ENCODE measurements around the gene TGFA. TPM values are rescaled to one million over a fixed set of nuclear protein-coding genes. Genes with fewer than 3 reads are reported as not detected.
"Not testable (repeated sequence)": the region's sequence is repeated elsewhere in the genome, so short reads cannot be mapped to it uniquely, and the experiment has no call there.

Gene TGFA
- total RNA-seq, 5 donors from 2014 or later (not counting 1 experiment from before 2014, with no cell fraction given): 1.2 to 8.3 (median 4.5) TPM

DNA sequence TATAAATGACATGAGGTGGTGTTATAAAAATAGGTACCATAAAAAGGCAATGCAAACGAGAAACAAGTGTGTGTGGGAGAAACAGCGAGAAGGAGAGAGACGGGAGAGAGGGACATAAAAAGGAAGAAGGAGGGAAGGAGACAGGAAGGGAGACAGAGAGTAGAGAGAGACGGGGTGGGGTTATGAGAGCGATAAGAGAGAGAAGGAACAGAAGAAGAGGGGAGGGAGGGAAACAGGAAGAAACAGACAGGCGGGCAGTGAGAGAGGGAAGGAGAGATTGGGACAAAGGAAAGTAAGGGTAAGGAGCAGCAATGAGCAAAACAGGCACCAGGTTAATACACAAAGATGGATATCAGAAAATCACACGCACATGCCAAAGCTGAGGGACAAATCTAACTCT lies 83.7 kb downstream of the TGFA start:
- peaks cover 42 to 64% (median 42%) of the 10 kb centered on the region in 3 donors for H3K4me1 Mint-ChIP-seq
- no peak overlapping the region for H3K27ac Mint-ChIP-seq
- H3K27me3 ChIP-seq (replicated peaks in 1 of 2; ENCODE audit: control insufficient read depth in 2 of 2, extremely low read depth in 1 of 2, insufficient read depth in 2 of 2, low read length in 1 of 2): no peaks in the 10 kb centered on the region
- H3K4me3 Mint-ChIP-seq: no peak overlapping the region
- POLR2A ChIA-PET: no interaction called here
- DNase-seq (no peak), ATAC-seq (replicated peaks in 1 of 4) (no peak)
- 73% methylated on average over 6 of the region's 7 CpGs for WGBS (ENCODE audit: insufficient coverage)
- no peaks in the 10 kb centered on the region for H3K36me3 ChIP-seq (ENCODE audit: control insufficient read depth in 2 of 2, extremely low read depth in 1 of 2, insufficient read depth in 1 of 2, low read length in 1 of 2)
- peaks cover 10 to 51% of the 10 kb centered on the region in 2 experiments for H3K4me1 ChIP-seq (ENCODE audit: control insufficient read depth in 1 of 2, extremely low read depth in 1 of 2, insufficient read depth in 2 of 2, low read length in 2 of 2)
- H3K9me3 ChIP-seq: no peaks in the 10 kb centered on the region
- no peak overlapping the region for H3K27ac ChIP-seq (ENCODE audit: low read length)
- H3K27me3 Mint-ChIP-seq: no peaks in the 10 kb centered on the region
- CTCF ChIA-PET: interaction anchor here in 1 of 2 donors (0.5 kb wide), 1 partner anchor 130 kb away, joined by 4 read pairs; no protein-coding TSS in a partner anchor
- no peak overlapping the region for H3K4me3 ChIP-seq (ENCODE audit: control insufficient read depth in 1 of 2, extremely low read depth in 1 of 2, low read length in 1 of 2)
- H3K9me3 Mint-ChIP-seq: no peaks in the 10 kb centered on the region
- peaks cover 2% of the 10 kb centered on the region for H3K36me3 Mint-ChIP-seq

DNA sequence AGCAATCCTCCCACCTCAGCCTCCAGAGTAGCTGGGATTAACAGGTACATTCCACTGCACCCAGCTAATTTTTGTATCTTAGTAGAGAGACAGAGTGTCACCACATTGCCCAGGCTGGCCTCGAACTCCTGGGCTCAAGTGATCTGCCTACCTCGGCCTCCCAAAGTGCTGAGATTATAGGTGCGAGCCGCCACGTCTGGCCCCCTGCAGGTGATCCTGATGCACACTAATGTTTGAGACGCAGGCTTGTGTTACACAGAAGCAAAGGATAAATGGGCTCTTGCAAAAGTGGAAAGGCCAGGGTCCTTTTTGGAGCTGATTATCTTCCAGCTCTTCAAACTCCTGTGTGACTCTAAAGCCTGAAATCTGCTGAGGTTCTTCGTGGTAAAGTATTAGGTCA lies 84.2 kb downstream of the TGFA start:
- ATAC-seq (replicated peaks in 1 of 4) (no peak), DNase-seq (no peak)
- Histone ChIP-seq H3K27me3 (replicated peaks in 1 of 2; ENCODE audit: control insufficient read depth in 2 of 2, extremely low read depth in 1 of 2, insufficient read depth in 2 of 2, low read length in 1 of 2) (no peaks in the 10 kb centered on the region), H3K27ac (ENCODE audit: low read length) (no peak overlapping the region), H3K9me3 (no peaks in the 10 kb centered on the region), H3K4me3 (ENCODE audit: control insufficient read depth in 1 of 2, extremely low read depth in 1 of 2, low read length in 1 of 2) (no peak overlapping the region), H3K4me1 (ENCODE audit: control insufficient read depth in 1 of 2, extremely low read depth in 1 of 2, insufficient read depth in 2 of 2, low read length in 2 of 2) (peaks cover 5 to 46% of the 10 kb centered on the region in 2 experiments), H3K36me3 (ENCODE audit: control insufficient read depth in 2 of 2, extremely low read depth in 1 of 2, insufficient read depth in 1 of 2, low read length in 1 of 2) (no peaks in the 10 kb centered on the region)
- CTCF ChIA-PET: no interaction called here
- Mint-ChIP-seq H3K4me3 (no peak overlapping the region), H3K27me3 (no peaks in the 10 kb centered on the region), H3K36me3 (peaks cover 6% of the 10 kb centered on the region), H3K27ac (no peak overlapping the region), H3K4me1 (peaks cover 37 to 58% (median 37%) of the 10 kb centered on the region in 3 donors), H3K9me3 (no peaks in the 10 kb centered on the region)
- POLR2A ChIA-PET: no interaction called here
- WGBS (ENCODE audit: insufficient coverage): 97% methylated on average over 6 of the region's 7 CpGs

DNA sequence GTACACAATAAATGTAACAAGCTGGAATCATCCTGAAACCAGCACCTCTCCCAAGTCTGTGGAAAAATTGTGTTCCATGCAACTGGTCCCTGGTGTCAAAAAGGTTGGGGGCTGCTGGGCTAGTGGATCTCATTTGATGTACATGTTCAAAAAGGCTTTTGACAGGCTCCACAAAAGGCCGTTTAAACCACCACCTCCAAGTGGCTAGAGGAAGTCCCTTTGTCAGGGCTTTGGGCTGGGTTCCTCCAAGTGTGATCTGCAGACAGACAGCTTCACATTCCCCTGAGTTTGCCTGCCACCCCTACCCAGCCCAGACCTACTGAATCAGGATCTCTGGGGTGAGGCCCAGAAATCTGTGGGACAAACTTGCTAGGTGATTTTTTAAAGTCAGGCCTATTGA lies 84.7 kb downstream of the TGFA start:
- DNase-seq (no peak), ATAC-seq (replicated peaks in 1 of 4) (no peak)
- no peak overlapping the region for H3K27ac ChIP-seq (ENCODE audit: low read length)
- H3K27me3 ChIP-seq (replicated peaks in 1 of 2; ENCODE audit: control insufficient read depth in 2 of 2, extremely low read depth in 1 of 2, insufficient read depth in 2 of 2, low read length in 1 of 2): no peaks in the 10 kb centered on the region
- H3K9me3 Mint-ChIP-seq: no peaks in the 10 kb centered on the region
- no peaks in the 10 kb centered on the region for H3K27me3 Mint-ChIP-seq
- 33% methylated on average over 1 of the region's 1 CpG for whole genome bisulfite sequencing (ENCODE audit: insufficient coverage)
- peaks cover 32 to 53% (median 32%) of the 10 kb centered on the region in 3 donors for H3K4me1 Mint-ChIP-seq
- no peak overlapping the region for H3K4me3 ChIP-seq (ENCODE audit: control insufficient read depth in 1 of 2, extremely low read depth in 1 of 2, low read length in 1 of 2)
- peaks cover 5 to 40% of the 10 kb centered on the region in 2 experiments for H3K4me1 ChIP-seq (ENCODE audit: control insufficient read depth in 1 of 2, extremely low read depth in 1 of 2, insufficient read depth in 2 of 2, low read length in 2 of 2)
- peaks cover 6% of the 10 kb centered on the region for H3K36me3 Mint-ChIP-seq
- H3K9me3 ChIP-seq: no peaks in the 10 kb centered on the region
- POLR2A ChIA-PET: no interaction called here
- no peaks in the 10 kb centered on the region for H3K36me3 ChIP-seq (ENCODE audit: control insufficient read depth in 2 of 2, extremely low read depth in 1 of 2, insufficient read depth in 1 of 2, low read length in 1 of 2)
- H3K27ac Mint-ChIP-seq: no peak overlapping the region
- H3K4me3 Mint-ChIP-seq: no peak overlapping the region
- CTCF ChIA-PET: no interaction called here

DNA sequence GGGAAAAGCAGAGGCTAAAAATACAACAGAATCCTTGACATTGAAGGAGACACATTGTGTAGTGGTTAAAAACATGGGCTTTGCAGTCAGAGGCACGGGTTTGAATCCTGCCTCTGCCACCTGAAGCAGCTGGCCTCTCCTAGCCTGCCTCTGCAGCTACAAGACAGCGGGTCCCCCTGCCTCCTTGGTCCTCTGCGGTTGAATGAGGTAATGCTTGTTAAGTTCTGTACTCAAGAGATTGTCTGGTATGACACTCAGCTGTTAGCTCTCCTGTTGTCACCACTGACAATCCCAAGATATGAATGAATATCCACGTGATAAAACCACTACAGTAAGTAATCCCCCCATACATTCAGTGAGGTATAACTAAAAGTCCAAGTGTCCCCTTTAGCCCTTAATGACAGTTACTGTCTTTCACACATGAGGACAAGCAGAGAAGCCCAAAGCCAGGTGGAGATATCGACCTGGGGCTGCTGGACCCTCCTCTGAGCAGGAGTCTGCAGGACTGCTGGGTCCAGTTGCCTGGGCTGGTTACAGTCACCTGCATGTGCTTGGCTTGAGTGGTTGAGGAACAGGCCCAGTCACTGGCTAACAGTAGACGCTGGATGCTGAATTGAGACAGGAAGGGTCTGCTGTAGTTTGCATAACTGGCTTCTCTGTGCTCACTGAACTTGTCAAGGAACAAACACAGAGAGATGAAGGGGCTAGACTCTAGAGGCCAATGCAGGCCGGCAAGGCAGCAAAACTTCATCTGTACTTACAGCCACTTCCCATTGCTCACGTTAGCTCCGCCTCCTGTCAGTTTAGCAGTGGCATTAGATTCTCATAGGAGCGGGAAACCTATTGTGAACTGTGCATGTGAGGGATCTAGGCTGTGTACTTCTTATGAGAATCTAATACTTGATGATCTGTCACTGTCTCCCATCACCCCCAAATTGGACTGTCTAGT lies 85.5 kb downstream of the TGFA start:
- DNase-seq: no peak
- H3K4me1 Mint-ChIP-seq: peaks cover 24 to 45% (median 25%) of the 10 kb centered on the region in 3 donors
- peaks cover 6% of the 10 kb centered on the region for H3K36me3 Mint-ChIP-seq
- no peaks in the 10 kb centered on the region for H3K27me3 Mint-ChIP-seq
- Histone ChIP-seq H3K9me3 (no peaks in the 10 kb centered on the region), H3K36me3 (ENCODE audit: control insufficient read depth in 2 of 2, extremely low read depth in 1 of 2, insufficient read depth in 1 of 2, low read length in 1 of 2) (no peaks in the 10 kb centered on the region), H3K27me3 (replicated peaks in 1 of 2; ENCODE audit: control insufficient read depth in 2 of 2, extremely low read depth in 1 of 2, insufficient read depth in 2 of 2, low read length in 1 of 2) (no peaks in the 10 kb centered on the region), H3K27ac (ENCODE audit: low read length) (no peak overlapping the region), H3K4me3 (ENCODE audit: control insufficient read depth in 1 of 2, extremely low read depth in 1 of 2, low read length in 1 of 2) (no peak overlapping the region), H3K4me1 (ENCODE audit: control insufficient read depth in 1 of 2, extremely low read depth in 1 of 2, insufficient read depth in 2 of 2, low read length in 2 of 2) (peaks cover 3 to 32% of the 10 kb centered on the region in 2 experiments)
- no peak for ATAC-seq (replicated peaks in 1 of 4)
- ChIA-PET CTCF (no interaction called here), POLR2A (no interaction called here)
- no peak overlapping the region for H3K4me3 Mint-ChIP-seq
- no peak overlapping the region for H3K27ac Mint-ChIP-seq
- whole genome bisulfite sequencing (ENCODE audit: insufficient coverage): 68% methylated on average over 5 of the region's 10 CpGs
- no peaks in the 10 kb centered on the region for H3K9me3 Mint-ChIP-seq

DNA sequence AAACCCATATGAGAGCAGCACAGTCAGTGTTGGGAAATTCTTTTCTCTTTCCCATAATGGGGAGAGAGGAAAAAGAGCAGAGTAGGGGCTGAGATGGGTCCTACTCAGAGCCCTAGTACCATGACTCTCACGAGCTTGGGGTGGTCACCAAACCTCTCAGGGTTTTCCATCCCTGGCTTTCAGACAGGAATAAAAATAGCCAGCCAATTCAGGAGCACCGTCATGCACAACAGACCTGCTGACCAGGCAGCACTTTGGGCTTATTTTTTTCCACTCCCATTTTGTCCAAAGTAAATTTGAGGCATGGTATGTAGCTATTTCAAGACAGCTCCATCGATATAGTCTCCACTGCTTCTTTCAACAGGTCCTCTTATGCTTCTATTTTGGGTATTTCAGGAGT lies 86.4 kb downstream of the TGFA start:
- no peak for DNase-seq
- Mint-ChIP-seq H3K36me3 (peaks cover 8% of the 10 kb centered on the region), H3K27me3 (no peaks in the 10 kb centered on the region), H3K27ac (no peak overlapping the region), H3K4me1 (peaks cover 18 to 38% (median 18%) of the 10 kb centered on the region in 3 donors), H3K4me3 (no peak overlapping the region), H3K9me3 (no peaks in the 10 kb centered on the region)
- Histone ChIP-seq H3K4me1 (ENCODE audit: control insufficient read depth in 1 of 2, extremely low read depth in 1 of 2, insufficient read depth in 2 of 2, low read length in 2 of 2) (peaks cover 0 to 28% of the 10 kb centered on the region in 2 experiments), H3K4me3 (ENCODE audit: control insufficient read depth in 1 of 2, extremely low read depth in 1 of 2, low read length in 1 of 2) (no peak overlapping the region), H3K9me3 (no peaks in the 10 kb centered on the region), H3K27me3 (replicated peaks in 1 of 2; ENCODE audit: control insufficient read depth in 2 of 2, extremely low read depth in 1 of 2, insufficient read depth in 2 of 2, low read length in 1 of 2) (no peaks in the 10 kb centered on the region), H3K36me3 (ENCODE audit: control insufficient read depth in 2 of 2, extremely low read depth in 1 of 2, insufficient read depth in 1 of 2, low read length in 1 of 2) (peaks cover 0 to under 1% of the 10 kb centered on the region in 2 donors), H3K27ac (ENCODE audit: low read length) (no peak overlapping the region)
- 89% methylated on average over 2 of the region's 3 CpGs for WGBS (ENCODE audit: insufficient coverage)
- POLR2A ChIA-PET: no interaction called here
- ATAC-seq (replicated peaks in 1 of 4): no peak
- CTCF ChIA-PET: no interaction called here

DNA sequence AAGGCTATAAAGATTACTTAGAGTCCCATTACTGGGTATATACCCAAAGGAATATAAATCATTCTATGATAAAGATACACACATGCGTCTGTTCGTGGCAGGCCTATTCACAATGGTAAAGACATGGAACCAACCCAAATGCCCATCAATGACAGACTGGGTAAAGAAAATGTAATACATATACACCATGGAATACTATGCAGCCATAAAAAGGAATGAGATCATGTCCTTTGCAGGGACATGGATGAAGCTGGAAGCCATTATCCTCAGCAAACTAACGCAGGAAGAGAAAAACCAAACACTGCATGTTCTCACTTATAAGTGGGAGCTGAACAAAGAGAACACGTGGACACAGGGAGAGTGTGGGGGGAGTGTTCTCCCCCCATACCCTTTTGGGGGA lies 87.0 kb downstream of the TGFA start:
- H3K36me3 ChIP-seq (ENCODE audit: control insufficient read depth in 2 of 2, extremely low read depth in 1 of 2, insufficient read depth in 1 of 2, low read length in 1 of 2); H3K9me3 ChIP-seq; CTCF ChIA-PET; H3K27ac ChIP-seq (ENCODE audit: low read length); H3K9me3 Mint-ChIP-seq; H3K4me3 ChIP-seq (ENCODE audit: control insufficient read depth in 1 of 2, extremely low read depth in 1 of 2, low read length in 1 of 2); H3K27me3 ChIP-seq (replicated peaks in 1 of 2; ENCODE audit: control insufficient read depth in 2 of 2, extremely low read depth in 1 of 2, insufficient read depth in 2 of 2, low read length in 1 of 2); POLR2A ChIA-PET; H3K27me3 Mint-ChIP-seq; H3K4me3 Mint-ChIP-seq; ATAC-seq (replicated peaks in 1 of 4); DNase-seq; H3K27ac Mint-ChIP-seq: not testable (repeated sequence)
- Mint-ChIP-seq H3K36me3 (peaks cover 14% of the 10 kb centered on the region), H3K4me1 (peaks cover 17 to 32% (median 17%) of the 10 kb centered on the region in 3 donors)
- WGBS (ENCODE audit: insufficient coverage): no CpG with 5 or more reads among the region's 4 CpGs
- H3K4me1 ChIP-seq (ENCODE audit: control insufficient read depth in 1 of 2, extremely low read depth in 1 of 2, insufficient read depth in 2 of 2, low read length in 2 of 2): peaks cover 0 to 24% of the 10 kb centered on the region in 2 experiments

Data from T-cell (primary cell).